OCI-LY7 (cell line): ENCODE data around the gene RGCC.

Experiments used
- CTCF ChIP-seq: fragments of 200-600 bp; sonication (generic); conservative IDR thresholded peaks from 2 replicates; pipeline ENCODE4 v1.5.1; 2014; ENCODE audit warnings: mild to moderate bottlenecking, antibody characterized with exemption, low read length, moderate library complexity, mixed read lengths
- EZH2phosphoT487 ChIP-seq: fragments of 200-600 bp; sonication (generic); IDR thresholded peaks from 2 replicates; pipeline ENCODE4 v1.6.1; 2018; ENCODE audit warnings: low read depth, borderline replicate concordance, mild to moderate bottlenecking, mixed run types, antibody characterized with exemption, low read length, moderate library complexity, mixed read lengths

- no peak for TF ChIP-seq CTCF
- no peak for TF ChIP-seq EZH2phosphoT487
Observed at GRCh38 chr13:41413872-41414271, 43.5 kb upstream of the RGCC start.
